K562 (cell line): ENCODE results near the gene CPSF4. TPM values are rescaled to one million over a fixed set of nuclear protein-coding genes. Genes with fewer than 3 reads are reported as not detected.

Experiments
- EZH2 ChIP-seq: IDR thresholded peaks from 2 replicates; pipeline ENCODE4 v1.6.1; 2012; ENCODE audit warnings: low read depth, mild to moderate bottlenecking, inconsistent platforms, low read length, borderline replicate concordance
- HMGN3 ChIP-seq: IDR thresholded peaks from 2 replicates; pipeline ENCODE4 v1.6.1; 2011; ENCODE audit warnings: borderline replicate concordance, low read depth, mild to moderate bottlenecking, mixed read lengths, low read length; ENCODE audit not compliant: insufficient read length; ENCODE audit errors: extremely low read depth
- HNRNPLL ChIP-seq: fragments of 200-400 bp; formaldehyde crosslinking; IDR thresholded peaks from 2 replicates; pipeline ENCODE4 v1.6.1; 2017; ENCODE audit warnings: low read length, low read depth, mild to moderate bottlenecking; ENCODE audit not compliant: poor library complexity, severe bottlenecking
- KLF10 ChIP-seq: fragments of 250-450 bp; sonication (Bioruptor Pico); IDR thresholded peaks from 2 replicates; pipeline ENCODE4 v1.6.1; 2021; ENCODE audit warnings: matching md5 sums
- MEF2D ChIP-seq: conservative IDR thresholded peaks from 2 replicates; pipeline ENCODE4 v1.6.1; 2016; ENCODE audit warnings: low read depth, missing genetic modification characterization, missing compliant biosample characterization
- NRF1 ChIP-seq, 2 experiments: fragments of 450-650 bp; IDR thresholded peaks in 1 of 2; conservative IDR thresholded peaks in 1 of 2; 2 replicates each; pipeline ENCODE4 v1.6.1; 2014; ENCODE audit warnings: mild to moderate bottlenecking in 2 of 2
- PBX2 ChIP-seq, 2 experiments: IDR thresholded peaks in 1 of 2; conservative IDR thresholded peaks in 1 of 2; 2 replicates each; pipeline ENCODE4 v1.6.1; 2016; ENCODE audit warnings: low read depth in 2 of 2, mild to moderate bottlenecking in 1 of 2, missing compliant biosample characterization in 1 of 2, missing genetic modification characterization in 1 of 2, moderate library complexity in 1 of 2
- PTTG1 ChIP-seq: fragments of 450-650 bp; IDR thresholded peaks from 2 replicates; pipeline ENCODE4 v1.6.1; 2016; ENCODE audit warnings: low read depth, mild to moderate bottlenecking, missing genetic modification characterization, missing compliant biosample characterization
- RBM25 ChIP-seq: fragments of 200-400 bp; formaldehyde crosslinking; IDR thresholded peaks from 2 replicates; pipeline ENCODE4 v1.6.1; 2018; ENCODE audit warnings: low read length, low read depth, moderate library complexity; ENCODE audit not compliant: severe bottlenecking
- RCOR1 ChIP-seq, 2 experiments: IDR thresholded peaks; 2 replicates each; pipeline ENCODE4 v1.6.1; 2012; ENCODE audit warnings: low read depth in 2 of 2, low read length in 2 of 2, borderline replicate concordance in 1 of 2, improper control_type of control experiment in 1 of 2
- SREBF2 ChIP-seq: sonication (generic); formaldehyde crosslinking; IDR thresholded peaks from 2 replicates; pipeline ENCODE4 v1.4.0; 2020; ENCODE audit warnings: mild to moderate bottlenecking, missing genetic modification reagents
- XRCC5 ChIP-seq: fragments of 200-400 bp; formaldehyde crosslinking; IDR thresholded peaks from 2 replicates; pipeline ENCODE4 v1.6.1; 2017; ENCODE audit warnings: low read depth, mild to moderate bottlenecking, low read length
- ZC3H8 ChIP-seq: fragments of 450-650 bp; IDR thresholded peaks from 2 replicates; pipeline ENCODE4 v1.6.1; 2017
- ZNF23 ChIP-seq: fragments of 250-450 bp; sonication (Bioruptor Pico); IDR thresholded peaks from 2 replicates; pipeline ENCODE4 v1.4.0; 2020; ENCODE audit warnings: mild to moderate bottlenecking
- ZNF318 ChIP-seq, 2 experiments: fragments of 450-650 bp; IDR thresholded peaks; 2 replicates each; pipeline ENCODE4 v1.6.1; 2016; ENCODE audit warnings: mild to moderate bottlenecking in 2 of 2, borderline replicate concordance in 1 of 2, low read depth in 1 of 2, moderate library complexity in 1 of 2
- polyA plus RNA-seq, 8 experiments: library from polyadenylated mRNA; depleted of rRNA in 4 of 8; stranded (reverse) in 5 of 8; unstranded in 3 of 8; fragments of >200 nt; fragmentation: Nextera tagmentation in 2 of 8; fragmentation: Illumina TruSeq in 1 of 8; extraction: Ambion mirVana in 2 of 8; extraction: Trizol in 1 of 8; gene quantifications; 2 replicates each; pipeline versions ENCODE4 v1.2.1 to v1.2.3, GENCODE V29; 2011 to 2014; ENCODE audit warnings: inconsistent platforms in 1 of 8, missing spikeins in 1 of 8
- total RNA-seq, 7 experiments: library from RNA; depleted of rRNA in 6 of 7; stranded (reverse); fragments of >200 nt in 6 of 7; fragmentation: Illumina TruSeq in 2 of 7; extraction: Trizol in 2 of 7; gene quantifications; 2 replicates each; pipeline versions ENCODE4 v1.2.1 to v1.2.3, GENCODE V29; 2011 to 2021; ENCODE audit warnings: low replicate concordance in 1 of 7

Gene CPSF4
- total and polyA plus RNA-seq, 9 of the 15 experiments (the other 6 are each of a cell fraction or from before 2014, with no cell fraction given) = 16.9 to 118 (median 71.7) TPM

- TF ChIP-seq HMGN3 (no peak), HNRNPLL (peak; percentile 37), RBM25 (no peak), EZH2 (no peak), PBX2 (CRISPR knock-in tag; IDR thresholded peaks at IDR 0.05; ENCODE audit: low read depth) (no peak), PBX2 (tag; conservative IDR thresholded peaks at IDR 0.05; ENCODE audit: low read depth) (no peak), NRF1 (conservative IDR thresholded peaks at IDR 0.05 in 1 of 2, IDR thresholded peaks at IDR 0.05 in 1 of 2) (peak; percentile 47 to 63; a peak in 3 of 4 replicates), MEF2D (no peak), PTTG1 (tag) (no peak), ZNF318 (IDR thresholded peaks at IDR 0.05; ENCODE audit: borderline replicate concordance in 1 of 2, low read depth in 1 of 2) (no peak), ZC3H8 (no peak), XRCC5 (peak; percentile 53; the same call in 1 of the 2 replicates), RCOR1 (IDR thresholded peaks at IDR 0.05; ENCODE audit: borderline replicate concordance in 1 of 2, low read depth in 2 of 2, low read length in 2 of 2) (peak in 1 of 2 experiments; percentile 77; a peak in 2 of 4 replicates), KLF10 (CRISPR knock-in tag) (no peak), ZNF23 (CRISPR knock-in tag) (no peak), SREBF2 (CRISPR knock-in tag) (no peak)
These were observed 61.2 kb downstream of the CPSF4 start, which contains the start of gene ZNF394 (continued) for GRCh38 chr7:99499721-99500636.
